Activated CD4-positive, alpha-beta T cell treated with anti-CD3 and anti-CD28 coated beads, Interleukin-10, Interleukin-2, amounts not matched to agents 100 ng/mL and 50 ng/mL, durations not matched to agents 16 hours and 8 hours (primary cell): ENCODE measurements around the gene PSMD8.
A peak's percentile ranks its signal among the peaks of the same experiment; 100 is the strongest.
"Not testable (repeated sequence)": the region's sequence is repeated elsewhere in the genome, so short reads cannot be mapped to it uniquely, and the experiment has no call there.

ENCODE experiments used
- DNase-seq: peaks from one replicate; pipeline ENCODE4 v3.0.0-alpha.2; 2020

PSMD8 gene

DNA sequence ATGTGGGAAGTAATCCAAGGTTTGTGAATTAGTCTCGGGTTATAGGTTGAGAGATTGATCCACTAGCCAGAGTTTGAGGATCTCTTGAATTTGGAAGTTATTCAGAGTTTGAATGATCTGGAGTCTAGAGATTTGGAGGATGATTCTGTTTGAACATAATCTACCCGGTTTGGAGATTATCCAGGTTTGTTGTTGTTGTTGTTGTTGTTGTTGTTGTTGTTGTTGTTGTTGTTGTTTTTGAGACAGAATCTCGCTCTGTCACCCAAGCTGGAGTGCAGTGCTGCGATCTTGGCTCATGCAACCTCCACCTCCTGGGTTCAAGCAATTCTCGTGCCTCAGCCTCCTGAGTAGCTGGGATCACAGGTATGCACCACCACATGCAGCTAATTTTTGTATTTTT, 37.5 kb downstream of the PSMD8 start:
- DNase-seq: not testable (repeated sequence)

DNA sequence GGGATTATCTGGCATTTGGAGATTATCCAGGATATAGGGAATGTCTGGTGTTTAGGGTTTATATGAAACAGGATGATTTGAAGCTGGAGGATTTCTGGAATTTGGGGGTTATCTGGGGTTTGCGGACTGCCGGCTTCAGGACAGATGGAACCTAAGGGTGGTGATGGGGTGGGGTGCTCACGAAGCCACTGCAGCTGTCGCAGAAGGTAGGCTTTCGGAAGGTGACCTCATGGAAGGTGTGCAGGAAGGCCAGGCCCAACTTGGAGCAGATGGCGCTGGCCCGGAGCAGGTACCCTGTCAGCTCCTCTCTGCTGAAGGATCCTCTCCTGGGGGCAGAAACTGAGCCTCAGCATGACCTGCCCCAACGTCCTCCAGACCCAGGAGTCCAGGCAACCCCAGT, 38.1 kb downstream of the PSMD8 start:
- DNase-seq: no peak

DNA sequence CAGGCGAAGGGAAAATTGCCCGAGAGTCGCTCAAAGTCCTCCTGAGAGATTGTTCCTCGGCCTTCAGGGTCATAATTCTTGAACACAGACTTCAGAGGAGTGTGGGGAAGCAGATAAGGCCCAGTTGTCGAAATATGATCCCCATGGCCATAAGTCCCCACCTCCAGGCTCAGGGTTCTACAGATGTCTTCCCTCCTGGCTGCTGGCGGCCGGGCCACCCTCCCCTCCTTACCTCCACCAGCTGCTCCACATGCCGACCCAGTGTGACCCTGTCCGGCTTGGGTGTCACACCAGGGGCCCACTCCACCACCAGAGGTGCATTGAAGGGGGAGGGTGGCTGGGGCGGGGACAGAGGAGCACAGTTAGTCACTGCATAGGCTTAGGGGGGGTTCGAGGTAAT, 38.6 kb downstream of the PSMD8 start:
- no peak for DNase-seq

DNA sequence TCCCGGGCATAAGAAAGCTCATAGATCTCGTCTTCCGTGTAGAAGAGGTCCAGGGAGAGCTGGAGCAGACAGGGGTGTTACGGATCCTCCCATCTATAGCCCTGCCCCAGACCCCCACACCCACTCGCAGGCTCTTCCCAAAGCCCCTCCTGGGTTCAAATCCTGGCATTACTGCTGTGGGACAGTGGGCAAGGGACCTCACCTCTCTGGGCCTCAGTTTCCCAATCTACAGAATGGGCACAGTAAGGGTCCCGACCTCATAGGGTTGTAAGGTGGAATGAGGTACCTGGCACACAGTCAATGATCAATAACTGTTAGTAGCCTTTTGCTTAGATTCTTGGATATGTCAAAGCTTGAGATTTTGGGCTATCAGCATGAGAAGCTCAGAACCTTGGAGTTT, 39.0 kb downstream of the PSMD8 start:
- no peak for DNase-seq

DNA sequence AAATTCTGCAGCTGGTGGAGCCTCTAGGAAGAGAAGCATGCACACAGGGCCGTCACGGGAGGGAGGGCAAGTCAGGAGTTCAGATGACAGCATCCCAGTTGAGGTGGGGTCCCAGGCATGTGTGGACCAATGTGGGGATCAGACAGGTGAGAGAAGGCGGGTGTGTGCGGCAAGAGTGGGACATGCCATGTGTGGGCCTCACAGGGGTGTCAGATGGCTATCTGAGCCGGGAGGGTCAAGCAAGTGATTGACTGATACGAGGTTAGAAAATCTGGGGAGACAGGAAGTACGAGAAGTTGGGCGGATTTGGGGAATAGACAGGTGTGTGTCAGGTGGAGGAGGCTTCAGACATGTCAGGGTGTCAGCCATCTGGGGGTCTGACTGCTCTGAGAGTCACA, 42.8 kb downstream of the PSMD8 start:
- DNase-seq: no peak

DNA sequence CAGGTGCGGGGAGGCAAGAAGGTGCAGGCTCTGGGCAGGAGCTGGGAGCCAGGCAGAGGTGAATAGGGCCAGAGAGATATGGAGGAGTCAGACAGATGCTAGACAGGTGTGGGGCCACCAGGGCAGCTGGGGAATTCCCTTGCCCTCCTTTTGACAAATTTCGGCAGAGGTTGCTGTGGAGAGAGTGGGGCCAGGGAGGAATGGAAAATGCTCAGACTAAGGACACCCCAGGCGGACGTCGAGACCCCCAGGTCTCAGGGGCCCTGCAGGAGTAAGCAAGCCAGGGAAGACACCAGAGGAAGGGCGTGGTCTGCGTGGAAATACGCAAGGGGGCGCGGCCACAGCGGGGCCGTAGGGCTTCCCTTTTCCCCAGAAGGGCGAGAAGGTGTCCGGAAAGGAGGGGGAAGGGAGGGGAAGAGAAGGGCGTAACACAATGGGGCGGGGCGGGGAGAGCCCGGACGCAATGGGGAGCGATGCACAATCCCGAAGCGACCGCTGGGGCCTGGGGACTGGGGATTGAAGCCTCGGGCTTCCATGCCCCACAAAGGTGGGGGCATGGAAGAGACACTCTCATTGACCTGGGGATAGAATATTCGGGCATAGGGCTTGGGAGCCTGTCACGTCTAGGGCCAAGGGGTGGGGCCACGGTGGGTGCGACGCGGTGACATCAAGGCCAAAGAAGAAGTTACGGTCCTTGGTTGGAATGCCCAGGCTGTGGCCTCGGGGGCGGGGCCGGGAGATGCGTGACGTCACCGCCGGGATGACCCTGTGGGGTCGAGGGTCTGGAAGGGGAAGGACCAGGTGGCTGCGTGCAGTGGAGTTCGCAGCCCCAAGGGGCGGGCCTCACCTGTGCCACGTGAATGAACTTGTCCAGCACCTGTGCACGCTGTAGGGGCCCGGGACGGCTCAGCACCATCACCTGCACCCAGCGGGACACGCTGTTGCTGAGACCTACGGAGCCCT, 43.5 kb downstream of the PSMD8 start:
- DNase-seq: peak; percentile 85

DNA sequence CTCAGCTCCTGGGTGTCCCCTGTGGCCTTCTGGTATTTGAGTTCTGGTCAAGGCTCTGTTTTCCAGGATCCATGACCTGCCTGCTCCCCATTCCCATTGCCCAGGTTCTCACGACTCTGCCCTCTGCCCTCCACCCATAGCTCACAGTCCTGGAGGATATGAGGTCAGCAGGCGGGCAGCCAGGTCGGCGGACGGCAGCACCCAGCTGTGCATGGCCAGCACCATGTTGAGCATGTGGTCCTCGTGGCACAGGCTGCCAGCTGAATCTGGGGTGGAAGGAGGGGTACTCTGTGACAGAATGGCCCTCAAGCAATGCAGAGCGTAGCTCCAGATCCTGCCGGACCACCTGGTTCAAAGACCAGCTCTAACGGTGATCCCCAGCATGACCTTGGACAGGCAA, 46.6 kb downstream of the PSMD8 start:
- no peak for DNase-seq

DNA sequence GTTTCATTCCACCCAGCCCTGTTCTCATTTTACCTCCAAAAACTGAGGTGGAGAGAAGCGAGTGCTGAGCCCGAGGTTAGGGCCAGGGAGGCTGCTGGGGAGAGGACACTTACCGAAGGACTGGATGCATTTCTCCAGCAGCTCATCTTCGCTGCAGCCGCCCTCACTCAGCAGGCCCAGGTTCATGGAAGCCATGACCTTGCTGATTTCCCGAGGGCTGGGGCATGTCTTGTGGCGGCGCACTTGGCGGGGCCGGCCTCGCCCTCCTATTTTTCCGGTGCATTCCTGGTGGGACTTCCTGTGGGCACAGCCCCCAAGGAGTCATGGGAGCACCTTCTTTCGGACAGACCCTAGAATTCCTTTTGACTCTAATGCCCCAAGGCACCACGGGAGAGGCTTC, 47.5 kb downstream of the PSMD8 start:
- no peak for DNase-seq

DNA sequence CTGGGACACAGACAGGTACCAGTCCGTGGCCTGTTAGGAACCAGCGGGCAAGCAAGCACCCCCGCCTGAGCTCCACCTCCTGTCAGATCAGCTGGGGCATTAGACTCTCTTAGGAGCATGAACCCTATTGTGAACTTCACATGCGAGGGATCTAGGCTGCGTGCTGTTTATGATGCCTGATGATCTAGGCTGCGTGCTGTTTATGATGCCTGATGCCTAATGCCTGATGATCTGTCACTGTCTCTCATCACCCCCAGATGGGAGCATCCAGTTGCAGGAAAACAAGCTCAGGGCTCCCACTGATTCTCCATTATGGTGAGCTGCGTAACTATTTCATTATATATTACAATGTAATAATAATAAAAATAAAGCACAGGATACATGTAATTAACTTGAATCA, 48.1 kb downstream of the PSMD8 start:
- no peak for DNase-seq

DNA sequence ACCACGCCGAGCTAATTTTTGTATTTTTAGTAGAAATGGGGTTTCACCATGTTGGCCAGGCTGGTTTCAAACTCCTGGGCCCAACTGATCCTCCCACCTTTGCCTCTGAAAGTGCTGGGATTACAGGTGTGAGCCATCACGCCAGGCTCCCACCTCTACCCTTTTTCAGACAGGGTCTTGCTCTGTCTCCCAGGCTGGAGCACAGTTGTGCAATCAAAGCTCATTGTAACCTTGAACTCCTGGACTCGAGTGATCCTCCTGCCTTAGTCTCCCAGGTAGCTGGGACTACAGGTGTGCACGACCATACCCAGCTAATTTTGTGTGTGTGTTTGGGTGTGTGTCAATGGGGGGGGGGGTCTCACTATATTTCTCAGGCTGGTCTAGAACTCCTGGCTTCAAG, 49.9 kb downstream of the PSMD8 start:
- no peak for DNase-seq

DNA sequence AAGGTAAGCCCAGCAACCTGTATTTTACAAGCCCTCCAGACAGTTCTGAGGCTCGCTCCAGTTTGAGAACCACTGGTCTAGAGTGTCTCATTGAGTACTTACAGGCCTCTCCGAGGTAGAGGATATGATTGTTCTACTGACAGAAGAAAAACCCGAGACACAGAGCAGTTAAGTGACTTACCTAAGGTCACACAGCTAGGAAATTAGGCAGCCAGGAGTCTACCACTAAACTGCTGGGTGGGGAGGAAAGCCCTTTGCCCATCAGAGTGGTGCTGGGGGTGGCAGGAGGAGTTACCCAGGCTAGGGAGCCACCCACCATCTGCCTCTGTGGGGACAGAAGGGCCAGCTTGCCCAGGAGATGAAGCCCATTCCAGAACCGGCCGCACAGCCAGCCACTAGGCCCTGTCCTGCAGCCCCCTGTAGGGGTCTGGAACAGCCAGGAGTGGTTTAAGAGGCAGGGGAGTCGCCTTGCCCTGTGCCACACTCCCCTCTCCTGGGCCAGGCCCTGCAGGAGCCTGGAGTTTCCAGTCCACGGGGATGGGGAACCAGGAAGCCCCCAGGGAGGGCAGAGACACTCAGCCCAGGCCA, 50.9 kb downstream of the PSMD8 start:
- no peak for DNase-seq

DNA sequence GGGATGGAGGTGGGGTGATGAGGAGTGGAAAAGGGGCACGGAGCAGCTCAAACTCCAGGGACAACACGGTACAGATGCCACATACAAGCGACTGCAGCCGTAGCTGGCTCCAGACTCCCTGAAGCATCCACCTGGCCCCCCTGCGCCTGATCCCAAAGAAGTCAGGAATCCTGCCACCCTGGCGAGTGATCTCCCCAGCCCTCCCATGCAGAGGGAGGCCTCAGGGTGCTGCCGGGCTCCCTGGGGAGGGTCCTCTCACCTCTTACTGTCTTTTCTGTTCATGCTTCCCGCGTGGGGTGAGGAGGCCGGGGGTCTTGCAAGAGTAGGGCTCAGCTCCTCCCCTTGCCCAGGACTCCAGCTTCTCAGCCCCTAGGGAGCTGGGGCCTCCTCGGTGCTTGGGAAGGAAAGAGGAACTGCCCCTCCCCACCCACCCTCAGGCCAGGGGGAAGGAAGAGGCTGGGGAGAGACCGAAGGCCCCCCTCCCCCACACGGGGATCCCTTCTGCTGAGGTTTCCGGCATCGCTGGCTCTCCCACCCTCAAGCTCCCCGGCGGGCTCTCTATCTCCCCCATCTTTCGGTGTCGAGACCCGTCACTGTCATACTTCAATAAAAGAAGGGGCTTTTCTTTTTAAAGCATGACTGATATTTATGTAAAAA, 51.6 kb downstream of the PSMD8 start, which contains the start of gene RASGRP4:
RASGRP4 (minus strand) TSS at position 410 of the 657 bp plus-strand sequence; CDS start at position 282, 128 bp downstream.
- peak; percentile 73 for DNase-seq

DNA sequence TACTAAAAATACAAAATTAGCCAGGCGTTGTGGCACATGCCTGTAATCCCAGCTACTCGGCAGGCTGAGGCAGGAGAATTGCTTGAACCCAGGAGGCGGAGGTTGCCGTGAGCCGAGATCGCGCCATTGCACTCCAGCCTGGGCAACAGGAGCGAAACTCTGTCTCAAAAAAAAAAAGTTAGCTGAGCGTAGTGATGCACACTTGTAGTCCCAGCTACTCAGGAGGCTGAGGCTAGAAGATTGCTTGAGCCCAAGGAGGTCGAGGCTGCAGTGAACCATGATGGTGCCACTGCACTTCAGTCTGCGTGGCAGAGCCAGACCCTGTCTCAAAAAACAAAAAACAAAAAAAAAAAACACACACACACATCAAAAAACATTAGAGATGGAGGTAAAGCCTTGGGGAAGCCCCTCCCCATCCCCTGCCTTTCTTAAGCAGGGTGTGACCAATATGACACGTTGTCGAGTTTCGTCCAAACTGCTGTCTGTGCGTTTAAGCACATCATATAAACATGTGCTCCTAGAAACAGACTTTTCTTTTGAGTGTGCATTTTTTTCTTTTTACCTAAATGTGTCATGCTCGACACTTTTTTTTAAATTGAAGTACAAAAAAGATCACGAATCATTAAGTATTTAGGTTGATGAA, 52.8 kb downstream of the PSMD8 start:
- DNase-seq: peak; percentile 93

DNA sequence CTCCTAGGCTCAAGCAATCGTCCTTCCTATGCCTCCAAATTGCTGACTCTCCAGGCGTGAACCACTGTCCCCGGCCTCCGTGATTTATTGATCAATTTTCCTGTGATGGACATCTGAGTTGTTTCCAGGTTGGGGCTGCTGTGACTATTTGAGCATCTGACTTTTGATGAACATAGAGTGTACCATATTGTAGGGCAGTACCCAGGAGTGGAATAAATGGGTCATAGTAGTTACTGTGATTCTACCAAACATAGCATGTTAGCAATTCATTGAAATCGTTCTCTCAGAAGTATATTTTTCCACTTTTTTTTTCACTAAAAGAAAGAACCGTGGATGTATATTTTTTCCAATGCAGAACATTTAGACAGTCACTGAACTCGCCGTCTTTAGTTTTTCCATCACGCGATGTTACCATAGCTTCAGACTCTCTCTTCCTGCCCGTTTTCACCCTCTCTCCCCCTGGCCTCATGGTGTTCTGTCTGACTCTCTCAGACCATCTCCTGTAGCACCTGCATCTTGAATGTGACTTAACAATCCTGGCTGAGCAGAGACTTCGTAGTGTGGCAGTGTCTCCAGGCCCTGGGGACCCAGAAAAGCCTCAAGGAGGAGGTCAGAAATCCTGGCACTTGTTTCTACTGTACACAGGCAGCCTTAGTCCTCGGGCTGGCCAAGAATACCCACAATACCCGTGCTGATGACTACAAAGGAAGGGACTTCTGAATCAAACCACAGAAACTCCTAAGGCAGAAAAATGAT, 54.9 kb downstream of the PSMD8 start:
- DNase-seq: peak; percentile 73

DNA sequence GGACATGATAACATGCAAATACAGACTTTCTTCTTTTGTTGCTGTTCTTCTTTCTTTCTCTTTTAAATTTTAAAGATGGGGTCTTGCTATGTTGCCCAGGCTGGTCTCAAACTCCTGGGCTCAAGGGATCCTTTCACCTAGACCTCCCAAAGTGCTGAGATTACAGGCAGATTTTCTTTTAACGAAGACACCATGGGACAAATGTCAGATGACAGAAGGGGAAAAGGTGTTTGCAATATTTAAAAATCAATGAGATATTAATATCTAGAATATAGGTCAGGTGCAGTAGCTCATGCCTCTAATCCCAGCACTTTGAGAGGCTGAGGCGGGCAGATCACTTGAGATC, 55.4 kb downstream of the PSMD8 start:
- DNase-seq: no peak

DNA sequence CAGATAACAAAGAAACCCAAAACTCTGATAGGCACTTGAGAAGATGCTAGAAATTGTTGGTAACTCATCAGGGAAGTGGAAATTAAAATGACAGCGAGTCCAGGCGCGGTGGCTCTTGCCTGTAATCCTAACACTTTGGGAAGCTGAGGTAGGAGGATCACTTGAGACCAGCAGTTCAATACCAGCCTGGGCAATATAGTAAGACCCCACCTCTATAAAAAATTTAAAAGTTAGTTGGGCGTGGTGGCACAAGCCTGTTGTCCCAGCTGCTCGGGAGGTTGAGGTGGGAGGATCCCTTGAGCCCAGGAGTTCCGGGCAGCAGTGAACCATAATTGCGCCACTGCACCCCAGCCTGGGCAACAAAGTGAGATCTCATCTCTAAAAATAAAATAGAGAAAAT, 56.6 kb downstream of the PSMD8 start:
- no peak for DNase-seq

DNA sequence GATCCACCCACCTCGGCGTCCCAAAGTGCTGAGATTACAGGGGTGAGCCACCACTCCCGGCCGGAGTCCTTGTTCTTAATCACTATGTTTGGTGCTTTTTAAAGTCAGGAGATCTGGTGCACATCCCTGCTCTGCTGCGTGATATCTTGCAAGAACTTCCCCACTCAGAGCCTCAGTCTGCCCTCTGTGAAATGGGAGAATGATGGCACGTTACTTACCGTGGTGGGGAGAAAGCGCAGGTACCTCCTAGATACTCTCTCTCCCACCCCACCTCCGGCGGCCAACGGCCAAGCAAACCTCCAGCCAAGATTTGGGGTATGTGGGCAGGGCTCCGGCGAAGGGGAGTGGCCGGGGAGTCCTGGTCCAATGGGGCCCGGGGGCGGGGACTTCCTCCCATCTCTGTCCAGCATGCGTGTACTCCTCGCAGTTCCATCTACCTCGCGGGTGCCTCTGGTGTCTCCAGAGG, 58.9 kb downstream of the PSMD8 start, which contains the start of gene RYR1:
RYR1 (plus strand) TSS at position 424 of the 466 bp plus-strand sequence. CDS start 139 bp downstream, outside the sequence.
- DNase-seq: peak; percentile 81
